AG04450 (cell line): ENCODE measurements around the gene COG1. TPM values are rescaled to one million over a fixed set of nuclear protein-coding genes. Genes with fewer than 3 reads are reported as not detected.

ENCODE experiments used
- CTCF ChIA-PET: fragments of 300-600, 350-600 bp; formaldehyde crosslinking; extraction: SDS; loops from one replicate; lab custom pipeline; 2022; ENCODE audit warnings: antibody characterized with exemption, inconsistent platforms; lab: Charles Lee
- POLR2A ChIA-PET: fragments of 350-600 bp; formaldehyde crosslinking; extraction: SDS; loops from one replicate; lab custom pipeline; 2021; ENCODE audit warnings: antibody characterized with exemption, inconsistent platforms; lab: Yijun Ruan, JAX
- DNase-seq: peaks from one replicate; pipeline ENCODE4 v3.0.0-alpha.2; 2011; ENCODE audit warnings: low read depth, low spot score
- H3K27ac ChIP-seq: one replicate; pipeline ENCODE4 v1.5.1; 2012; ENCODE audit warnings: low read depth, low read length, control low read depth
- H3K27me3 ChIP-seq: one replicate; pipeline ENCODE4 v1.6.0; 2012; ENCODE audit warnings: low read length; ENCODE audit not compliant: control insufficient read depth, insufficient read depth
- H3K4me3 ChIP-seq: 2 replicates; pipeline ENCODE4 v1.5.1; 2011; ENCODE audit warnings: mild to moderate bottlenecking, low read depth, low read length, control low read depth
- H3K9me3 ChIP-seq: 2 replicates; pipeline ENCODE4 v1.5.1; 2012; ENCODE audit warnings: low read length; ENCODE audit not compliant: control insufficient read depth, insufficient read depth
- polyA plus RNA-seq: library from polyadenylated mRNA; depleted of rRNA; stranded (reverse); fragments of >200 nt; gene quantifications from 2 replicates; pipeline ENCODE4 v1.2.3, GENCODE V29; 2011
- TF ChIP-seq, protein P1 (sequence below): IDR thresholded peaks from 2 replicates; pipeline ENCODE4 v1.5.1; 2011; ENCODE audit warnings: low read depth, low read length, control low read depth, inconsistent platforms

The COG1 gene
- polyA plus RNA-seq, 1 experiment: 30.2 TPM

DNA sequence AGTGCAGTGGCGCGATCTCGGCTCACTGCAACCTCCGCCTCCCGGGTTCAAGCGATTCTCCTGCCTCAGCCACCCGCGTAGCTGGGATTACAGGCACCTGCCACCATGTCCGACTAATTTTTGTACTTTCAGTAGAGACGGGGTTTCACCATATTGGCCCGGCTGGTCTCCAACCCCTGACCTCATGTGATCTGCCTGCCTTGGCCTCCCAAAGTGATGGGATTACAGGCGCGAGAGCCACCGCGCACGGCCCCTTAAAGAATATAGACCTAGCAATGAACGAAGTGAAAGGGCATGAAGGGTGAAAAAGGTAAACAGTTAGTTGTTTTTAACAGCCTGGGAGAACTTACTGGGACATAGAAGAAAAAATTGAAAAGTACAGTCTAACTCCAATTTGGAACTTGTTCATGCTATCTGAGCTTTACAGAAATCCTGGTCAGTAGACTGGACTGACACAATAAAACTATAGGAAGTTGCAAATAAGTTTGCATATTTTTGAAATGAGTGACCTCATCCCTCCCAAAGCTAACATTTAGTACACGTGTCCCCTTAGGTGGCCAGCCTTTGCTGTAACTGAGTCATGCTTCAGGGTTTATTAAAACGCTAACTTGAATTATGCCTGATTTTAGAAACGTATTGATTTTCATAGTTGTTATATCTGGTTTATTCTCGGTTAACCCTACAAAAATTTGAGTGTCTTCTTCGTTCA, 1.8 kb downstream of the COG1 start:
- H3K4me3 ChIP-seq: 0 out of 2 replicates have a peak overlapping the region, but pooled peaks have one; percentile 4
- H3K27ac ChIP-seq: peak overlapping the region; percentile 75
- TF ChIP-seq, protein P1, sequence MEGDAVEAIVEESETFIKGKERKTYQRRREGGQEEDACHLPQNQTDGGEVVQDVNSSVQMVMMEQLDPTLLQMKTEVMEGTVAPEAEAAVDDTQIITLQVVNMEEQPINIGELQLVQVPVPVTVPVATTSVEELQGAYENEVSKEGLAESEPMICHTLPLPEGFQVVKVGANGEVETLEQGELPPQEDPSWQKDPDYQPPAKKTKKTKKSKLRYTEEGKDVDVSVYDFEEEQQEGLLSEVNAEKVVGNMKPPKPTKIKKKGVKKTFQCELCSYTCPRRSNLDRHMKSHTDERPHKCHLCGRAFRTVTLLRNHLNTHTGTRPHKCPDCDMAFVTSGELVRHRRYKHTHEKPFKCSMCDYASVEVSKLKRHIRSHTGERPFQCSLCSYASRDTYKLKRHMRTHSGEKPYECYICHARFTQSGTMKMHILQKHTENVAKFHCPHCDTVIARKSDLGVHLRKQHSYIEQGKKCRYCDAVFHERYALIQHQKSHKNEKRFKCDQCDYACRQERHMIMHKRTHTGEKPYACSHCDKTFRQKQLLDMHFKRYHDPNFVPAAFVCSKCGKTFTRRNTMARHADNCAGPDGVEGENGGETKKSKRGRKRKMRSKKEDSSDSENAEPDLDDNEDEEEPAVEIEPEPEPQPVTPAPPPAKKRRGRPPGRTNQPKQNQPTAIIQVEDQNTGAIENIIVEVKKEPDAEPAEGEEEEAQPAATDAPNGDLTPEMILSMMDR: no peak
- ChIA-PET CTCF (interaction anchor here (0.8 to 4.1 kb wide), 7 partner anchors 17 to 638 kb away, joined by 3 to 27 read pairs (median 5); no protein-coding TSS in a partner anchor), POLR2A (interaction anchor here (0.8 to 1.8 kb wide), 3 partner anchors 38 to 602 kb away, joined by 3 to 9 read pairs (median 5); a partner anchor contains a TSS)
- DNase-seq: peak; percentile 30
- no peaks in the 10 kb centered on the region; the same call in 1 of the 2 replicates for H3K9me3 ChIP-seq
- H3K27me3 ChIP-seq: no peaks in the 10 kb centered on the region

DNA sequence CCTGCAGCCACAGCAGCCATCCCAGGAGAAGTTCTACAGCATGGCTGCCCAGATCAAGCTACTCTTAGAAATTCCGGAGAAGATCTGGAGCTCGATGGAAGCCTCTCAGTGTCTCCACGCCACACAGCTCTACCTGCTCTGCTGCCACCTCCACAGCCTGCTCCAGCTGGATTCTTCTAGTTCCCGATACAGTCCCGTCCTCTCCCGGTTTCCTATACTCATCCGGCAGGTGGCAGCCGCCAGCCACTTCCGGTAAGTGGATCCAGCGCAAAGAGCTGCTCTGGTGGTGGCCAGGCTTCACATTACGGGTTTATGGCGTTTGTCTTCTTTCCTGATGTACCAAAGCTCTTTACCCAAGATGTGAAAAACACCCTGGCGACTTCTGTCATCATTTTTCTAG, 3.6 kb downstream of the COG1 start:
- DNase-seq: no peak
- Histone ChIP-seq H3K27ac (no peak overlapping the region), H3K4me3 (no peak overlapping the region), H3K27me3 (no peaks in the 10 kb centered on the region), H3K9me3 (no peaks in the 10 kb centered on the region; the same call in 1 of the 2 replicates)
- TF ChIP-seq, protein P1: 0 out of 2 replicates have a peak, but pooled peaks have one; percentile 7
- ChIA-PET CTCF (interaction anchor here (1.0 to 2.4 kb wide), 6 partner anchors 31 to 637 kb away, joined by 4 to 16 read pairs (median 6); no protein-coding TSS in a partner anchor), POLR2A (no interaction called here)

DNA sequence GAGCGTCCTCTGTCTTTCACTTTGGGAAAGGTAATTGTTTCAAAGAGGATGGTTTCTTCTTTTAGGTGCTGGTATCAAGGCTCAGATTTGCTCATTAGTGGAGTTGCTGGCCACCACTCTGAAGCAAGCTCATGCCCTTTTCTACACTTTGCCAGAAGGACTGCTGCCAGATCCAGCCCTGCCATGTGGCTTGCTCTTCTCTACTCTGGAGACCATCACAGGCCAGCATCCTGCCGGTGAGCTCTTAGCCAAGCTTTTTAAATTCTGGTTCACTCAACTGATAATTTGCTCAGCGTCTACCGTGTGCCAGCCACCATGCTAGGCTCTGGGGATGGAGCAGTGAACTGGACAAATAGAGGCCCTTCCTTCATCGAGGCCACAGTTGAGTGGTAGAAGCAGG, 4.3 kb downstream of the COG1 start:
- DNase-seq: no peak
- ChIA-PET POLR2A (no interaction called here), CTCF (interaction anchor here (1.0 to 2.4 kb wide), 7 partner anchors 30 to 638 kb away, joined by 3 to 16 read pairs (median 5); a partner anchor contains a TSS)
- TF ChIP-seq, protein P1: no peak
- Histone ChIP-seq H3K9me3 (no peaks in the 10 kb centered on the region; the same call in 1 of the 2 replicates), H3K27ac (no peak overlapping the region), H3K27me3 (no peaks in the 10 kb centered on the region), H3K4me3 (no peak overlapping the region)

DNA sequence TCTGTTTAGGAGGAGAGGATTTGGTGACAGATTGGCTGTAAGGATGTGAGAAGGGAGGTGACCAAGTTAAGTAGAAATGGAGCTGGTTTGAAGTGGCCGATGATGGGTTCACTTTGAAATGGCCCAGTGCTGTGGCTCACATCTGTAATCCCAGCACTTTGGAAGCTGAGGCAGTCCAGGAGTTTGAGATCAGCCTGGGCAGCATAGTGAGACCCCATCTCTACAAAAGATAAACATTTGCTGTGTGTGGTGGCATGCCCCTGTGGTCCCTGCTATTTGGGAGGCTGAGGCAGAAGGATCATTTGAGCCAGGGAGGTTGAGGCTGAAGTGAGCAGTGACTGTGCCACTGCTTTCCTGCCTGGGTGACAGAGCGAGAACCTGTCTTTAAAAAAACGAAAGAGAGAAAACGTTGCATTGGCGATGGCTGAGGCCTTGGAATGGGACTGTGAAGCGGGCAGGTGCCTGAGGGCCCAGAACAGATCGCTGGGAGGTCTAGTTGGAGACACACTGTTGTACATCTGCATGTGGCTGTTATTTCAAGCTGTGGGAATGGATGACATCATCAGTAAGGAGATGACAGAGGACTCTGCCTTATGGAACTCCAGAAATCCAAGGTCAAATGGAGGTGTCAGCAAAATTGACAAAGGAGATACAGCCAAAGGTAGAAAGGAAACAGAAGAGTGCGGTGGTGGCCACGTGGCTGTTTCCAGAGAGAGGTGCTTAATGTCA, 5.5 kb downstream of the COG1 start:
- ChIA-PET CTCF (interaction anchor here (0.6 to 2.4 kb wide), 3 partner anchors 172 to 473 kb away, joined by 3 to 16 read pairs (median 7); no protein-coding TSS in a partner anchor), POLR2A (no interaction called here)
- Histone ChIP-seq H3K27me3 (no peaks in the 10 kb centered on the region), H3K4me3 (no peak overlapping the region), H3K27ac (no peak overlapping the region), H3K9me3 (no peaks in the 10 kb centered on the region)
- TF ChIP-seq, protein P1: no peak
- no peak for DNase-seq
